ENCODE measurements around the gene DISP1.

Gene DISP1

GRCh38 chr1:222777463-222777862 is 37.4 kb upstream of the DISP1 start:
- ChIA-PET CTCF (interaction anchor here (1.2 to 1.3 kb wide), 3 partner anchors 39 to 313 kb away, joined by 3 to 7 read pairs (median 4); partner anchors contain the start of gene FAM177B), POLR2A (no interaction called here)
- no peak for TF ChIP-seq ZNF155 (tag by site-specific recombination; IDR thresholded peaks at IDR 0.05)
- no peak for TF ChIP-seq KLF8 (tag by site-specific recombination; IDR thresholded peaks at IDR 0.05)
- no peak for TF ChIP-seq ZSCAN18 (tag by site-specific recombination; IDR thresholded peaks at IDR 0.05)
- TF ChIP-seq, protein P1, sequence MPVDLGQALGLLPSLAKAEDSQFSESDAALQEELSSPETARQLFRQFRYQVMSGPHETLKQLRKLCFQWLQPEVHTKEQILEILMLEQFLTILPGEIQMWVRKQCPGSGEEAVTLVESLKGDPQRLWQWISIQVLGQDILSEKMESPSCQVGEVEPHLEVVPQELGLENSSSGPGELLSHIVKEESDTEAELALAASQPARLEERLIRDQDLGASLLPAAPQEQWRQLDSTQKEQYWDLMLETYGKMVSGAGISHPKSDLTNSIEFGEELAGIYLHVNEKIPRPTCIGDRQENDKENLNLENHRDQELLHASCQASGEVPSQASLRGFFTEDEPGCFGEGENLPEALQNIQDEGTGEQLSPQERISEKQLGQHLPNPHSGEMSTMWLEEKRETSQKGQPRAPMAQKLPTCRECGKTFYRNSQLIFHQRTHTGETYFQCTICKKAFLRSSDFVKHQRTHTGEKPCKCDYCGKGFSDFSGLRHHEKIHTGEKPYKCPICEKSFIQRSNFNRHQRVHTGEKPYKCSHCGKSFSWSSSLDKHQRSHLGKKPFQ (tag by site-specific recombination; IDR thresholded peaks at IDR 0.05), result no peak
- no peak for TF ChIP-seq ZIC2 (tag by site-specific recombination; IDR thresholded peaks at IDR 0.05)
- Histone ChIP-seq H3K36me3 (ENCODE audit: control insufficient read depth in 2 of 2, insufficient read depth in 1 of 2, low read length in 2 of 2) (no peaks in the 10 kb centered on the region), H3K27ac (ENCODE audit: extremely low read depth, low read depth, low read length) (no peak overlapping the region), H3K4me3 (ENCODE audit: low read depth, low read length) (no peak overlapping the region), H3K4me1 (ENCODE audit: control insufficient read depth, insufficient read depth, low read length) (no peaks in the 10 kb centered on the region), H3K9me3 (ENCODE audit: control insufficient read depth, insufficient read depth, low read depth, low read length) (no peaks in the 10 kb centered on the region)

GRCh38 chr1:222777977-222778376 is 36.9 kb upstream of the DISP1 start:
- ChIA-PET POLR2A (no interaction called here), CTCF (interaction anchor here (0.7 kb wide), 1 partner anchor 491 kb away, joined by 3 read pairs; no protein-coding TSS in a partner anchor)
- no peak for TF ChIP-seq ZNF174 (tag by site-specific recombination; IDR thresholded peaks at IDR 0.05)
- peak; percentile 38; the same call in 1 of the 2 replicates for TF ChIP-seq WT1 (tag by site-specific recombination; IDR thresholded peaks at IDR 0.05)
- TF ChIP-seq SP7 (tag by site-specific recombination; IDR thresholded peaks at IDR 0.05), result no peak
- 0 out of 2 replicates have a peak, but pooled peaks have one; percentile 29 for TF ChIP-seq ZNF350 (tag by site-specific recombination; IDR thresholded peaks at IDR 0.05)
- no peak for TF ChIP-seq ZNF292 (tag by site-specific recombination; IDR thresholded peaks at IDR 0.05; ENCODE audit: borderline replicate concordance, low read depth)
- TF ChIP-seq ZNF366 (tag by site-specific recombination; conservative IDR thresholded peaks at IDR 0.05), result 0 out of 2 replicates have a peak, but pooled peaks have one; percentile 25
- TF ChIP-seq, protein P2, sequence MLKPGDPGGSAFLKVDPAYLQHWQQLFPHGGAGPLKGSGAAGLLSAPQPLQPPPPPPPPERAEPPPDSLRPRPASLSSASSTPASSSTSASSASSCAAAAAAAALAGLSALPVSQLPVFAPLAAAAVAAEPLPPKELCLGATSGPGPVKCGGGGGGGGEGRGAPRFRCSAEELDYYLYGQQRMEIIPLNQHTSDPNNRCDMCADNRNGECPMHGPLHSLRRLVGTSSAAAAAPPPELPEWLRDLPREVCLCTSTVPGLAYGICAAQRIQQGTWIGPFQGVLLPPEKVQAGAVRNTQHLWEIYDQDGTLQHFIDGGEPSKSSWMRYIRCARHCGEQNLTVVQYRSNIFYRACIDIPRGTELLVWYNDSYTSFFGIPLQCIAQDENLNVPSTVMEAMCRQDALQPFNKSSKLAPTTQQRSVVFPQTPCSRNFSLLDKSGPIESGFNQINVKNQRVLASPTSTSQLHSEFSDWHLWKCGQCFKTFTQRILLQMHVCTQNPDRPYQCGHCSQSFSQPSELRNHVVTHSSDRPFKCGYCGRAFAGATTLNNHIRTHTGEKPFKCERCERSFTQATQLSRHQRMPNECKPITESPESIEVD (tag by site-specific recombination; IDR thresholded peaks at IDR 0.05), result peak; percentile 60
- peak; percentile 17; the same call in 1 of the 2 replicates for TF ChIP-seq ZBTB20 (tag by site-specific recombination; IDR thresholded peaks at IDR 0.05)
- no peak for TF ChIP-seq RBAK (tag by site-specific recombination; IDR thresholded peaks at IDR 0.05)
- peak; percentile 90 for TF ChIP-seq BCL6B (tag by site-specific recombination; IDR thresholded peaks at IDR 0.05)
- peak; percentile 88 for TF ChIP-seq PRDM10 (tag by site-specific recombination; IDR thresholded peaks at IDR 0.05)
- TF ChIP-seq ZNF184 (tag by site-specific recombination; IDR thresholded peaks at IDR 0.05), result peak; percentile 50; the same call in 1 of the 2 replicates
- no peak for TF ChIP-seq ZNF114 (tag by site-specific recombination; IDR thresholded peaks at IDR 0.05)
- peak; percentile 65; the same call in 1 of the 2 replicates for TF ChIP-seq ZBTB44 (tag by site-specific recombination; IDR thresholded peaks at IDR 0.05)
- no peak for TF ChIP-seq ZNF239 (tag by site-specific recombination; IDR thresholded peaks at IDR 0.05)
- TF ChIP-seq ZBTB6 (tag by site-specific recombination; IDR thresholded peaks at IDR 0.05), result peak; percentile 97
- Histone ChIP-seq H3K4me1 (ENCODE audit: control insufficient read depth, insufficient read depth, low read length) (no peaks in the 10 kb centered on the region), H3K27ac (ENCODE audit: extremely low read depth, low read depth, low read length) (no peak overlapping the region), H3K4me3 (ENCODE audit: low read depth, low read length) (no peak overlapping the region), H3K9me3 (ENCODE audit: control insufficient read depth, insufficient read depth, low read depth, low read length) (no peaks in the 10 kb centered on the region), H3K36me3 (ENCODE audit: control insufficient read depth in 2 of 2, insufficient read depth in 1 of 2, low read length in 2 of 2) (no peaks in the 10 kb centered on the region)

Data from HEK293 (cell line).